ENCODE results near the gene MMP27. TPM values are rescaled to one million over a fixed set of nuclear protein-coding genes. Genes with fewer than 3 reads are reported as not detected.

The MMP27 gene
- total RNA-seq, 1 donor: 0.18 TPM

Other genes starting within 250 kb of the MMP27 start
- gene MMP7, start 175.0 kb downstream of the MMP27 start, total RNA-seq (ENCODE audit: low replicate concordance): not detected in 2 replicates
- gene MMP20, start 80.4 kb downstream of the MMP27 start, total RNA-seq (ENCODE audit: low replicate concordance): not detected in 2 replicates
- 0.41 TPM in 1 of 2 replicates, not detected in the other for gene MMP8, start 19.2 kb upstream of the MMP27 start, total RNA-seq (ENCODE audit: low replicate concordance)
- 3.6 TPM in 1 of 2 replicates, not detected in the other for gene MMP10, start 74.9 kb upstream of the MMP27 start, total RNA-seq (ENCODE audit: low replicate concordance)
- 13.2 and 3,834 TPM in 2 replicates for gene MMP1, start 92.4 kb upstream of the MMP27 start, total RNA-seq (ENCODE audit: low replicate concordance)
- 3.3 TPM in 1 of 2 replicates, not detected in the other for gene MMP3, start 137.8 kb upstream of the MMP27 start, total RNA-seq (ENCODE audit: low replicate concordance)
- not detected in 2 replicates for gene MMP12, start 169.2 kb upstream of the MMP27 start, total RNA-seq (ENCODE audit: low replicate concordance)
- not detected in 2 replicates for gene MMP13, start 250.0 kb upstream of the MMP27 start, total RNA-seq (ENCODE audit: low replicate concordance)